HEK293 (cell line): ENCODE data around the gene CCIN.

ENCODE experiments used
- CTCF ChIA-PET: fragments of 350-600 bp; formaldehyde crosslinking; extraction: SDS; loops from one replicate; lab custom pipeline; 2021; ENCODE audit warnings: antibody characterized with exemption; lab: Yijun Ruan, JAX
- POLR2A ChIA-PET: fragments of 300-600 bp; formaldehyde crosslinking; extraction: SDS; loops from one replicate; lab custom pipeline; 2020; ENCODE audit warnings: antibody characterized with exemption, inconsistent platforms; lab: Yijun Ruan, JAX
- H3K27ac ChIP-seq: fragments of 200-500 bp; sonication (Bioruptor generic); 2 replicates; pipeline ENCODE4 v1.5.1; 2014; ENCODE audit warnings: low read depth, low read length, control low read depth, inconsistent platforms; ENCODE audit errors: extremely low read depth
- H3K36me3 ChIP-seq, 2 experiments: fragments of 200-500 bp in 1 of 2; sonication (Bioruptor generic) in 1 of 2; 1 replicate in 1 of 2; 2 replicates in 1 of 2; pipeline ENCODE4 v1.5.1; 2014 to 2017; ENCODE audit warnings: inconsistent platforms in 2 of 2, low read length in 2 of 2; ENCODE audit not compliant: control insufficient read depth in 2 of 2, insufficient read depth in 1 of 2
- H3K4me1 ChIP-seq: fragments of 200-500 bp; sonication (Bioruptor generic); 2 replicates; pipeline ENCODE4 v1.5.1; 2014; ENCODE audit warnings: mild to moderate bottlenecking, low read length, inconsistent platforms; ENCODE audit not compliant: control insufficient read depth, insufficient read depth
- H3K4me3 ChIP-seq: 2 replicates; pipeline ENCODE4 v1.5.1; 2011; ENCODE audit warnings: low read depth, mild to moderate bottlenecking, control low read depth, low read length, moderate library complexity
- H3K9me3 ChIP-seq: fragments of 200-500 bp; sonication (Bioruptor generic); 2 replicates; pipeline ENCODE4 v1.5.1; 2014; ENCODE audit warnings: low read depth, low read length, inconsistent platforms; ENCODE audit not compliant: control insufficient read depth, insufficient read depth
- CTCF ChIP-seq: fragments of 450-650 bp; formaldehyde crosslinking; IDR thresholded peaks from 2 replicates; pipeline ENCODE4 v1.5.1; 2016; ENCODE audit warnings: missing biosample characterization, missing genetic modification characterization
- GLIS2 ChIP-seq: fragments of 450-650 bp; formaldehyde crosslinking; IDR thresholded peaks from 2 replicates; pipeline ENCODE4 v1.5.1; 2016; ENCODE audit warnings: missing biosample characterization, missing genetic modification characterization
- KLF16 ChIP-seq: fragments of 450-650 bp; formaldehyde crosslinking; IDR thresholded peaks from 2 replicates; pipeline ENCODE4 v1.5.1; 2017; ENCODE audit warnings: missing biosample characterization, missing genetic modification characterization
- OVOL3 ChIP-seq: fragments of 450-650 bp; formaldehyde crosslinking; IDR thresholded peaks from 2 replicates; pipeline ENCODE4 v1.5.1; 2016; ENCODE audit warnings: missing biosample characterization, missing genetic modification characterization
- PRDM1 ChIP-seq: fragments of 450-650 bp; formaldehyde crosslinking; IDR thresholded peaks from 2 replicates; pipeline ENCODE4; 2016; ENCODE audit warnings: missing biosample characterization, missing genetic modification characterization
- PRDM4 ChIP-seq: fragments of 450-650 bp; formaldehyde crosslinking; IDR thresholded peaks from 2 replicates; pipeline ENCODE4 v1.5.1; 2017; ENCODE audit warnings: missing biosample characterization, missing genetic modification characterization
- RBAK ChIP-seq: fragments of 450-650 bp; formaldehyde crosslinking; IDR thresholded peaks from 2 replicates; pipeline ENCODE4 v1.5.1; 2016; ENCODE audit warnings: missing biosample characterization, missing genetic modification characterization
- SCRT1 ChIP-seq: fragments of 450-650 bp; formaldehyde crosslinking; IDR thresholded peaks from 2 replicates; pipeline ENCODE4 v1.5.1; 2016; ENCODE audit warnings: missing biosample characterization, missing genetic modification characterization, borderline replicate concordance
- SCRT2 ChIP-seq: fragments of 450-650 bp; formaldehyde crosslinking; IDR thresholded peaks from 2 replicates; pipeline ENCODE4 v1.5.1; 2016; ENCODE audit warnings: missing biosample characterization, missing genetic modification characterization
- SP3 ChIP-seq: fragments of 450-650 bp; formaldehyde crosslinking; IDR thresholded peaks from 2 replicates; pipeline ENCODE4 v1.5.1; 2016; ENCODE audit warnings: missing biosample characterization, missing genetic modification characterization
- YY2 ChIP-seq: fragments of 450-650 bp; formaldehyde crosslinking; IDR thresholded peaks from 2 replicates; pipeline ENCODE4 v1.5.1; 2016; ENCODE audit warnings: missing biosample characterization, missing genetic modification characterization
- ZBTB49 ChIP-seq: fragments of 450-650 bp; formaldehyde crosslinking; IDR thresholded peaks from 2 replicates; pipeline ENCODE4 v1.5.1; 2016; ENCODE audit warnings: missing biosample characterization, missing genetic modification characterization, low read depth
- ZBTB8A ChIP-seq: fragments of 450-650 bp; formaldehyde crosslinking; IDR thresholded peaks from 2 replicates; pipeline ENCODE4 v1.5.1; 2016; ENCODE audit warnings: missing biosample characterization, missing genetic modification characterization
- ZFP69B ChIP-seq: fragments of 450-650 bp; formaldehyde crosslinking; IDR thresholded peaks from 2 replicates; pipeline ENCODE4 v1.5.1; 2016; ENCODE audit warnings: missing biosample characterization, missing genetic modification characterization
- ZIC2 ChIP-seq: fragments of 450-650 bp; formaldehyde crosslinking; IDR thresholded peaks from 2 replicates; pipeline ENCODE4 v1.5.1; 2016; ENCODE audit warnings: missing biosample characterization, missing genetic modification characterization
- ZNF155 ChIP-seq: fragments of 450-650 bp; formaldehyde crosslinking; IDR thresholded peaks from 2 replicates; pipeline ENCODE4 v1.5.1; 2016; ENCODE audit warnings: missing biosample characterization, missing genetic modification characterization
- ZNF174 ChIP-seq: fragments of 450-650 bp; formaldehyde crosslinking; IDR thresholded peaks from 2 replicates; pipeline ENCODE4 v1.5.0; 2017; ENCODE audit warnings: missing biosample characterization, mild to moderate bottlenecking, missing genetic modification characterization
- ZNF175 ChIP-seq: fragments of 450-650 bp; formaldehyde crosslinking; IDR thresholded peaks from 2 replicates; pipeline ENCODE4 v1.5.1; 2016; ENCODE audit warnings: missing biosample characterization, missing genetic modification characterization
- ZNF19 ChIP-seq: fragments of 450-650 bp; formaldehyde crosslinking; IDR thresholded peaks from 2 replicates; pipeline ENCODE4; 2016; ENCODE audit warnings: missing biosample characterization, missing genetic modification characterization, low read depth
- ZNF211 ChIP-seq: fragments of 450-650 bp; formaldehyde crosslinking; IDR thresholded peaks from 2 replicates; pipeline ENCODE4 v1.5.1; 2016; ENCODE audit warnings: low read depth, missing biosample characterization, missing genetic modification characterization
- ZNF23 ChIP-seq: fragments of 450-650 bp; formaldehyde crosslinking; IDR thresholded peaks from 2 replicates; pipeline ENCODE4 v1.5.1; 2016; ENCODE audit warnings: missing biosample characterization, missing genetic modification characterization, borderline replicate concordance
- ZNF24 ChIP-seq: fragments of 450-650 bp; formaldehyde crosslinking; IDR thresholded peaks from 2 replicates; pipeline ENCODE4 v1.5.1; 2016; ENCODE audit warnings: missing biosample characterization, missing genetic modification characterization
- ZNF311 ChIP-seq: fragments of 450-650 bp; formaldehyde crosslinking; IDR thresholded peaks from 2 replicates; pipeline ENCODE4 v1.5.1; 2017; ENCODE audit warnings: missing biosample characterization, missing genetic modification characterization, borderline replicate concordance
- ZNF37A ChIP-seq: fragments of 450-650 bp; IDR thresholded peaks from 2 replicates; pipeline ENCODE4 v1.5.1; 2018; ENCODE audit warnings: missing biosample characterization, missing genetic modification characterization
- ZNF416 ChIP-seq: fragments of 450-650 bp; formaldehyde crosslinking; IDR thresholded peaks from 2 replicates; pipeline ENCODE4 v1.5.1; 2016; ENCODE audit warnings: missing biosample characterization, missing genetic modification characterization
- ZNF596 ChIP-seq: fragments of 450-650 bp; IDR thresholded peaks from 2 replicates; pipeline ENCODE4 v1.5.0; 2018; ENCODE audit warnings: missing biosample characterization, mild to moderate bottlenecking, missing genetic modification characterization, moderate library complexity

Gene CCIN

GRCh38 chr9:36193023-36193422 is 23.8 kb downstream of the CCIN start:
- ChIA-PET CTCF (interaction anchor here (0.5 to 2.1 kb wide), 5 partner anchors 9 to 136 kb away, joined by 3 to 7 read pairs (median 4); no protein-coding TSS in a partner anchor), POLR2A (interaction anchor here (0.6 to 0.9 kb wide), 2 partner anchors 17 to 145 kb away, joined by 3 read pairs; no protein-coding TSS in a partner anchor)

GRCh38 chr9:36194326-36195000 is 25.3 kb downstream of the CCIN start:
- CTCF ChIA-PET: interaction anchor here (0.8 to 2.1 kb wide), 3 partner anchors 8 to 92 kb away, joined by 3 to 7 read pairs (median 3); no protein-coding TSS in a partner anchor
- POLR2A ChIA-PET: no interaction called here
- TF ChIP-seq CTCF (tag by site-specific recombination) (no peak), ZNF155 (tag by site-specific recombination) (no peak), SCRT2 (tag by site-specific recombination) (peak; percentile 80), YY2 (tag by site-specific recombination) (no peak), ZFP69B (tag by site-specific recombination) (no peak), ZNF311 (tag by site-specific recombination) (no peak), KLF16 (no peak), PRDM1 (tag by site-specific recombination) (peak; percentile 68), RBAK (tag by site-specific recombination) (no peak), ZNF37A (tag by site-specific recombination) (no peak), SCRT1 (tag by site-specific recombination) (peak; percentile 50; the same call in 1 of the 2 replicates)

More at GRCh38 chr9:36193023-36193422, 23.8 kb downstream of the CCIN start:
- H3K4me3 ChIP-seq: peak overlapping the region; percentile 21
- H3K9me3 ChIP-seq: no peaks in the 10 kb centered on the region
- TF ChIP-seq ZNF416 (tag by site-specific recombination) (no peak), ZBTB49 (tag by site-specific recombination) (no peak), OVOL3 (tag by site-specific recombination) (no peak), ZNF211 (no peak), ZNF24 (tag by site-specific recombination) (no peak), ZNF175 (tag by site-specific recombination) (no peak), ZBTB8A (tag by site-specific recombination) (no peak), SCRT1 (tag by site-specific recombination) (no peak), ZNF23 (tag by site-specific recombination) (no peak), ZNF596 (tag by site-specific recombination) (no peak), ZIC2 (tag by site-specific recombination) (no peak), ZNF19 (no peak), GLIS2 (tag by site-specific recombination) (no peak), ZNF174 (tag by site-specific recombination) (no peak), SP3 (tag by site-specific recombination) (no peak), PRDM4 (no peak)
- TF ChIP-seq, all 188 proteins: peak for 0
- Histone ChIP-seq H3K27ac (no peak overlapping the region), H3K4me1 (0 out of 2 replicates have a peak, but pooled peaks cover 6% of the 10 kb centered on the region), H3K36me3 (peaks cover 3 to 37% of the 10 kb centered on the region in 2 experiments; a peak in 2 of 3 replicates)

More at GRCh38 chr9:36194326-36195000, 25.3 kb downstream of the CCIN start:
- H3K9me3 ChIP-seq: no peaks in the 10 kb centered on the region
- peaks cover 15 to 51% of the 10 kb centered on the region in 2 experiments for H3K36me3 ChIP-seq
- 0 out of 2 replicates have a peak, but pooled peaks cover 6% of the 10 kb centered on the region for H3K4me1 ChIP-seq
- H3K27ac ChIP-seq: no peak overlapping the region
- H3K4me3 ChIP-seq: no peak overlapping the region
